Ascending aorta (tissue), 2 donors: ENCODE data around the gene UBALD2. TPM values are rescaled to one million over a fixed set of nuclear protein-coding genes. Genes with fewer than 3 reads are reported as not detected.

Source experiments
- DNase-seq, 2 donors: peaks; one replicate each; pipeline ENCODE4 v3.0.0-alpha.2; 2019; ENCODE audit warnings: low spot score in 2 of 2
- H3K27ac ChIP-seq, 2 donors: fragments of 200-600 bp; sonication (generic); one replicate each; pipeline ENCODE4 v1.5.1; 2016 to 2017; ENCODE audit warnings: mild to moderate bottlenecking in 1 of 2
- H3K27me3 ChIP-seq: fragments of 200-600 bp; sonication (generic); one replicate; pipeline ENCODE4 v1.5.1; 2017
- H3K36me3 ChIP-seq, 2 donors: fragments of 200-600 bp; sonication (generic); one replicate each; pipeline ENCODE4 v1.5.1; 2016
- H3K4me1 ChIP-seq, 2 donors: fragments of 200-600 bp; sonication (generic); one replicate each; pipeline ENCODE4 v1.5.1; 2016 to 2017; ENCODE audit warnings: mild to moderate bottlenecking in 1 of 2
- H3K4me3 ChIP-seq, 2 donors: fragments of 200-600 bp; sonication (generic); one replicate each; pipeline ENCODE4 v1.5.1; 2016 to 2017; ENCODE audit warnings: mild to moderate bottlenecking in 1 of 2
- H3K9me3 ChIP-seq, 2 donors: fragments of 200-600 bp; sonication (generic); one replicate each; pipeline ENCODE4 v1.5.1; 2016
- CTCF ChIP-seq, 3 experiments: fragments of 200-600 bp in 2 of 3; fragments of 450-650 bp in 1 of 3; sonication (generic) in 2 of 3; IDR thresholded peaks; one replicate each; pipeline ENCODE4 v1.5.1; 2016 to 2019; ENCODE audit warnings: antibody characterized with exemption in 3 of 3, mild to moderate bottlenecking in 1 of 3, moderate library complexity in 1 of 3
- intact Hi-C: fragments of 100-400 bp; cut with DNase I; formaldehyde crosslinking; loops from one replicate; pipeline ENCODE4 v1.15.1; 2023
- total RNA-seq: library from RNA; depleted of rRNA; stranded (reverse); fragments of >200 nt; gene quantifications from one replicate; pipeline ENCODE4 v1.1.0, GENCODE V29; 2016

Gene UBALD2
- total RNA-seq, 1 donor from 2014 or later, result 15.9 TPM

GRCh38 chr17:76270127-76270592, 5.0 kb downstream of the UBALD2 start:
- no peak overlapping the region for H3K4me3 ChIP-seq
- intact Hi-C loops, result loop anchor here (10.0 kb wide), 1 partner anchor 365 kb away; the partner anchor contains the start of gene MRPL38
- no peaks in the 10 kb centered on the region for H3K9me3 ChIP-seq
- H3K27me3 ChIP-seq, result no peaks in the 10 kb centered on the region
- peaks cover 8 to 15% of the 10 kb centered on the region in 2 donors for H3K36me3 ChIP-seq
- DNase-seq, result no peak
- H3K27ac ChIP-seq, result no peak overlapping the region
- no peak for TF ChIP-seq CTCF (IDR thresholded peaks at IDR 0.05)
- peaks cover 2 to 30% of the 10 kb centered on the region in 2 donors for H3K4me1 ChIP-seq

GRCh38 chr17:76270770-76271668, 5.9 kb downstream of the UBALD2 start:
- Histone ChIP-seq H3K4me1 (peaks cover 2 to 30% of the 10 kb centered on the region in 2 donors), H3K27me3 (no peaks in the 10 kb centered on the region), H3K9me3 (no peaks in the 10 kb centered on the region), H3K27ac (peak overlapping the region in 1 of 2 donors; percentile 8), H3K4me3 (peak overlapping the region in 1 of 2 donors; percentile 58), H3K36me3 (peaks cover 8 to 15% of the 10 kb centered on the region in 2 donors)
- TF ChIP-seq CTCF (IDR thresholded peaks at IDR 0.05), result no peak
- no peak for DNase-seq
- intact Hi-C loops, result loop anchor here (10.0 kb wide), 1 partner anchor 366 kb away; the partner anchor contains the start of gene MRPL38

- H3K9me3 ChIP-seq, result no peaks in the 10 kb centered on the region
- intact Hi-C loops, result loop anchor here (10.0 kb wide), 1 partner anchor 367 kb away; the partner anchor contains the start of gene MRPL38
- peaks cover 8 to 15% of the 10 kb centered on the region in 2 donors for H3K36me3 ChIP-seq
- no peak for TF ChIP-seq CTCF (IDR thresholded peaks at IDR 0.05)
- H3K4me3 ChIP-seq, result peak overlapping the region; percentile 27 to 58
- no peak for DNase-seq
- peaks cover 2 to 25% of the 10 kb centered on the region in 2 donors for H3K4me1 ChIP-seq
- H3K27ac ChIP-seq, result peak overlapping the region; percentile 8 to 25
- H3K27me3 ChIP-seq, result no peaks in the 10 kb centered on the region
These were observed 6.8 kb downstream of the UBALD2 start for GRCh38 chr17:76271669-76272540.

- Histone ChIP-seq H3K4me1 (peaks cover 2 to 21% of the 10 kb centered on the region in 2 donors), H3K4me3 (peak overlapping the region in 1 of 2 donors; percentile 58), H3K27me3 (no peaks in the 10 kb centered on the region), H3K27ac (peak overlapping the region; percentile 4 to 25), H3K36me3 (peaks cover 8 to 15% of the 10 kb centered on the region in 2 donors), H3K9me3 (no peaks in the 10 kb centered on the region)
- no peak for DNase-seq
- no peak for TF ChIP-seq CTCF (IDR thresholded peaks at IDR 0.05)
- intact Hi-C loops, result loop anchor here (10.0 kb wide), 1 partner anchor 368 kb away; the partner anchor contains the start of gene MRPL38
These were observed 7.6 kb downstream of the UBALD2 start for GRCh38 chr17:76272541-76273444.
